HG02870 (cell line): ENCODE results near the gene BCAS4.
"Not testable (repeated sequence)": the region's sequence is repeated elsewhere in the genome, so short reads cannot be mapped to it uniquely, and the experiment has no call there.

Experiments used
- ATAC-seq: cut with Tn5 transposase; IDR thresholded peaks from one replicate; pipeline ENCODE4 v1.9.1; 2021; ENCODE audit warnings: mild to moderate bottlenecking, moderate library complexity; ENCODE audit not compliant: unreplicated experiment

BCAS4 gene, protein sequence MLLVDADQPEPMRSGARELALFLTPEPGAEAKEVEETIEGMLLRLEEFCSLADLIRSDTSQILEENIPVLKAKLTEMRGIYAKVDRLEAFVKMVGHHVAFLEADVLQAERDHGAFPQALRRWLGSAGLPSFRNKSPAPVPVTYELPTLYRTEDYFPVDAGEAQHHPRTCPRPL

DNA sequence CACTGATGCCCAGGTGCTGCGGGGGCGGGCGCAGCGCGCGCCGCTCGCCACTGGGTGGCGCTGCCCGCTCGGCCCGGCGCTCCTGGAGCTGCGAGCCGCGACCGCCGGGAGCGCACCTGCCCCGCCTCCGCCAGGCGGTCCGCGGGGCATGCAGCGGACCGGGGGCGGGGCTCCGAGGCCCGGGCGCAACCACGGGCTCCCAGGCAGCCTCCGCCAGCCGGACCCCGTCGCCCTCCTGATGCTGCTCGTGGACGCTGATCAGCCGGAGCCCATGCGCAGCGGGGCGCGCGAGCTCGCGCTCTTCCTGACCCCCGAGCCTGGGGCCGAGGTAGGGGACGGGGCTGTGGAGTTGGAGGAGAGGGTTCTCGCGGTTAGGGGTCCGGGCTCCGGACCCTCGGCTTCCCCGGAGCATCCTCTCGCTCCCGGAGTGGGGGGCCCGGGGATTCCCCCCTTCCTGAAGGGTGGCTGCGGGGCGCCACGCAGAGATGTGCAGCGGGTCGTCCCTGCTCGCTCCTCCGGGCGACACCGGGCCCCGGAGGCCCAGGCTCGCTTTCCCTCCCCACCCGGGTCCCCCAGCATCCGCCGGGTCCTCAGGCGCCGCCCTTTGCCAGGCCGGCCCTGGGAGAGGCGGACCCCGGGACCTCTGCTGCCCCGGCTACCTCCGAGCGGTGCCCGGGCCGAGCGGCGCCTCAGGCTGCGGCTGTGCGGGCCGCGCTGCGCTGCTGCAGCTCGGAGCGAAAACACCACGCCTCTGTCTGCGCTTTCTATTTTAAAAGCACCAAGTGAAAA is at the start of gene BCAS4:
BCAS4 (plus strand) TSS at position 216 of the 789 bp plus-strand sequence; CDS start at position 239, 23 bp downstream.
- peak; percentile 43 for ATAC-seq

DNA sequence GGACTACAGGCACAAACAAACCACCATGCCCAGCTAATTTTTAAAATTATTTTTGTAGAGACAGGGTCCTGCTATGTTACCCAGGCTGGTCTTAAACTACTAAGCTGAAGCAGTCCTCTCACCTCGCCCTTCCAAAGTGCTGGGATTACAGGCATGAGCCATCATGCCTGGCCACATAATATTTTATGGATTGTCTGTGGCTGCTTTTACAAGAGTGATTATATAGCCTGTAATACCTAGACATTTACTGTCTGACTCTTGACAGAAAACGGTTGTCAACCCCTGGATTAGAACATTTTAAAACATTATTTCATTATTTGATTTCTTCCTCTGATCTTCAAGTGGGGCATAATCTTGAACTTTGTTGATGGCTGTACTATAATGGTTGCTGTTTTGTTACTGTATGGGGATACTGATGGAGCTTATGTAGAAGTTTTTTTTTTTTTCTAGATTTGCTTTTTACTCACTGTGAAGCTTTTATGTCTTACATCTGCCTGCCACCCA is 49.2 kb upstream of the BCAS4 start:
- ATAC-seq = no peak

DNA sequence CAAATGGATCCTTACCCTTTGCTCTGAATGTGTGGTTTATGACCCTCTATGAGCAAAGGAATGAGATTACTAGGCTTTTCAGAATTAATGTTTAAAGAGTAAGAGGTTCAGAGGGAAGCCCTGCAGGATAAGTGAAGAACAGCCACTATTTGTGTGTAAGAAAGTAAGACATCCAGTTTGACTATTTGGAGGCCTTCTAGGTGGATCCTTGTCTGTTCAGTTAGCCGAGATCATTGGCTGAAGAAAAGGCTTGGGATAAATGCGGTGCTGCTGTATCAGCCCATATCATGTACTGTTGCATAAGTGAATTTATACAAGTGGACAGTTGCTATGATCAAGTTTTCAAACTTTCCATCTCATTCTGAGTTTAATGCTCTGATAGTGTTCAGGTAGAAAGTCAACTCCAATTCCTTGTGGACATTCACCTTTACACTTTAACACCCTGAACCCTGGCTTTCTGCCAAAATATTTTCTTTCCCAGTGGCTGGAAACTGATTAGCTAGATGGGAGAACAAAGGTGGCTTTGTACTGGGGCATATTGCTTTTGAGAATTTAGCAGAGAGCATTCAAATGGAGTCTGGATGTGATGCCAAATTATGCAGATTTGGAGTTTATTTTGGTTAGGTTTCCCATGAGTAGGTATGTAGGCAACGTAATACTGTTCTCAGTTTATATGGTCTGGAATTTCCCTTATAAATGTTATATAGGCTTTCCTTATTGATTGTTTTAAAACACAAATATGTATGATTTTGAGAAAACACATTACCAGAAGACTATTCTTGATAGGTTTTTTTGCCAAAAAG is 48.5 kb upstream of the BCAS4 start:
- no peak for ATAC-seq

DNA sequence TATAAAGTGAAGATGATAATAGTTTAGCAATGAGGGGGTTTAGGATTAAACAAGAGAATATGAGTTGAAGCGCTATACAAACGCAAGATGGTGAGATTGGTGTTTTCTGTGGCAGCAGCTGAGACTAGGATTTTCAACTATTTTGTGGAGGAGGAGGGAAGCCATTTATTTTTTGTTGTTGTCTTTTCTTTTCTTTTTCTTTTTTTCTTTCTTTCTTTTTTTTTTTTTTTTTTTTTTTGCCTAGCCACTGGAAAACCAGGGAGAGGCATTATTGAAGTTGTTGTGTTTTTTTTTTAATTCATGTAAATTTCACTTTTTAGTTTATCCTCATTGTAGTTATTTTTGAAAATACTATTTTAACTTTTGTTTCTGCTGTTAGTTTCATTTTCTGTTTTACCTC is 47.6 kb upstream of the BCAS4 start:
- ATAC-seq = no peak

DNA sequence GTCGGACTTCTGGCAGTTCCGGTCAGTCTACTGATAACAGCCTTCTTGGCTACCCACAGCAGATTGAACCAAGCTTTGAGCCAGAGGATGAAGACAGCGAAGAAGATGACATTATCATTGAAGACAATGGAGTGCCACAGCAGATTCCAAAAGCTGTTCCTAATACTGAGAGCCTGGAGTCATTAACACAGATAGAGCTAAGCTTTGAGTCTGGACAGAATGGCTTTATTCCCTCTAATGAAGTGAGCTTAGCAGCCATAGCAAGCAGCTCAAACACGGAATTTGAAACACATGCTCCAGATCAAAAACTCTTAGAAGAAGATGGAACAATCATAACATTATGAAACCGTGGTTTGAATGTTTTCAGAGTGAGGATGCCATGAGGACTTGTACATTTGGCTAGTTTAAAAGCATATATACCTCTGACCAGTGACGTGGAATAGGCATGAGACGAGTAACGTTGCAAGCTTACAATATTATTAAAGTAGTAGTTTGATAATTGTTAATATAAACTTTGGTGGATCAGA is 44.7 kb upstream of the BCAS4 start:
- ATAC-seq = no peak

DNA sequence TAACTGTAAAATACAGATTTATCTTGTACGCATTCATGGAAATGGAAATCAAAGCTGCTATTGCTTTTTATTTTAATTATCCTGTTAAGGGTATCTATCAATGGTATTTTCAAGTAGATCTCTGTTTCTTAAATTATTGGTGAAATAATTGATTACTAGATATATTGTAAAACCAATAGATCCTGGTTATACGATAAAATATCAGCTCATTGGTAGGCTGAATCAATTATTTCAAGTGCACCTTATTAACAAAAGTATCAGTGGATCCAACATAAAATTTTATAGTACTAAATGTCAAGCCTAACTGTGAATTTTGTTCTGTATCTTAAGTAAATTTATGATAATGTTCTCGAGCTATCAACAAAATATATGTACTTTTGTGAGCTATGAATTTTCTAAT is 41.7 kb upstream of the BCAS4 start:
- ATAC-seq = no peak

DNA sequence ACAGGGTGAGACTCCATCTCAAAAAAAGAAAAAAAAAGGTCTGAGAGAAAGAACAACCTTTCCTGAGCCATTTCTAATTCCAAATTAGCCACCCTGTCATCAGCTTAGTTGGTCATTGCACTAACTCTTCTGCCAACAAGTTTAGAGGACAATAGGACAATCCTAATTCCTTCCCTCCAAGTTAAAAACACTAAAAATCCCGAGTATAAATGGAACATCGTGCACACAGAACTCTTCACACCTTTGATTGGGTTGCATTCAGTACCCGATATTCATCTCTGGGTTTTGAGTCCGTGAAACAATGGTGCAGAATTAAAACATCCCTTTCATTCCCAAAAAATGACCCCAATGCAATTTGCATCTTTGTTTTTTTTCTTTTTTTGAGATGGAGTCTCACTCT is 40.4 kb upstream of the BCAS4 start:
- ATAC-seq = no peak

DNA sequence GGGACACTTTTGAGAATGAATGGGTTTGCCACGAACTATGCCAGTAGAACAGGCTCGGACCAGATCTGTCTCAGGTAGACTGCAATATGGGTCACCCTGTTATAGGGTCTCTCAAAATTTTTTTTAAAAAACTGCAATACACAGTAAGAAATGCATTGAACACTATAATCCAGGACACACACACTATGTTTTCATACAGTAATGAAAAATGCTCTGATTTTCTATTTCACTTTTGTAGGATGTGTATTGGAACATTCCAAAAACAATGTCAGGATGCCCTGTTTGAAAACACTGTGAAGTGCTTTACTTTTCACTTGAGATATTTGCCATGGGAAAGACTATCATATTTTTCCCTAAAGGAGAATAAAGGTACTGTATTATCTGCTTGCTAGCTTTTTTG is 38.4 kb upstream of the BCAS4 start:
- ATAC-seq = no peak

DNA sequence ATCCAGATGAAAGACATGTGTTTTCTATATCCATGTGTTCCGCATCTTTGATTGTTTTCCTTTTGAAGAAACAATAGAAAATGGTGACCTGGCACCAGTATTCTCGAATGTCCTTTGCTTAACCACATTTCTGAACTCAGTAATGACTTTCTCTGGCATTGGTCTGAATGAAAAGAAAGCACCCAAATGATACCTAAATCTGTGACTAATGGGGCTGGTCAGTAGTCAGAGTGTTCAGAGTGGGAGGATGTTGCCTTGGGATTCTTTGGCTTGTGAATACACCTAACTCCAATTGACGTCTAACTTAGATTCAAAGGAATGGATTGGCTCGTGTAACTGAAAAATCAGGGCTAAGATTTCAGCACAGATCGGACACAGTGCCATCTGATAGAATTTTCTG is 36.4 kb upstream of the BCAS4 start:
- ATAC-seq = no peak

DNA sequence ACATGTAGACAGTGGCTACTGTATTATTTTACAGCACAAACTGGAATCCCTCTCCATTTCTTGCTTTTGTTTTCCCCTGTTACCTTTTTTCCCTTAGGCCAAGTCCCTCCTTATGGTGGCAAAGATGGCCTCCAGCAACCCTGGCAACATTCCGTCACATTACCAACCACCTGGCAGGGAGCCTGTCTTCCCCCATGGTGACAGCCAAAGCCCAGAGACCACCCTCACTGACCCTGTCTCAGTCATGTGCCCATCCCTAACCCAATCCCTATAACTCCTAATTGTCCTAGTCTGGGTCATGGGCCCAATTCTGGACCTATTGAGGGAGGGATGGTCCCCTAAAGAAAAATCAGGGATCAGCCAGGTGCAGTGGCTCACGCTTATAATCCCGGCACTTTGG is 35.9 kb upstream of the BCAS4 start:
- no peak for ATAC-seq

DNA sequence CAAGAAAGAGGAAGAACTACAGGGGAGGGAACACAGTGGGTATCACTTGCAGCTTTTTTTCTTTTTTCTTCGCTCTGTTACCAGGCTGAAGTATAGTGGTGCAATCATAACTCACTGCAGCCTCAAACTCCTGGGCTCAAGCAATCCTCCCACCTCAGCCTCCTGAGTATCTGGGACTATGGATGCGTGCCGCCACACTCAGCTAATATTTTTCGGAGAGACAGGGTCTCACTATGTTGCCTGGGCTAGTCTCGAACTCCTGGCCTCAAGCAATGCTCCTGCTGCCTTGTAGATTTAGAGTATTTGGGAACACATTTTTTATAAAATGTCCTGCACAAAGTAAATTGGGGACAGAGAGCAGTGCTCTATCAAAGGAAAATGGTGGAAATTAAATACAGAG is 35.2 kb upstream of the BCAS4 start:
- ATAC-seq = no peak

DNA sequence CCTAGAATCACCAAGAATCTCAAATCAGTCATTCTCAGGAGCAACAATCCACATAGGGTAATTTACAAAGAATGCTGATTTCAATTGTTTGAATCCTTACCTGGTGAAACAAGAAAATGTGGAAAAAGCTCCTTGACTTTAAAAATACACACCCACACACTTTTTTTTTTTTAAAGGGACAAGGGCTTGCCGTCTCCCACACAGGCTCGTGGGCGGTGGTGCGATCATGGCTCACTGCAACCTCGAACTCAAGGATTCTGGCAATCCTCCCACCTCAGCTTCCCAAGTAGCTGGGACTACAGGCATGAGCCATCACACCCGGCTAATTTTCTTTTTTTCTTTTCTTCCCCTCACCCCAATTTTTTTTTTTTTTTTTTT is 32.8 kb upstream of the BCAS4 start:
- no peak for ATAC-seq

DNA sequence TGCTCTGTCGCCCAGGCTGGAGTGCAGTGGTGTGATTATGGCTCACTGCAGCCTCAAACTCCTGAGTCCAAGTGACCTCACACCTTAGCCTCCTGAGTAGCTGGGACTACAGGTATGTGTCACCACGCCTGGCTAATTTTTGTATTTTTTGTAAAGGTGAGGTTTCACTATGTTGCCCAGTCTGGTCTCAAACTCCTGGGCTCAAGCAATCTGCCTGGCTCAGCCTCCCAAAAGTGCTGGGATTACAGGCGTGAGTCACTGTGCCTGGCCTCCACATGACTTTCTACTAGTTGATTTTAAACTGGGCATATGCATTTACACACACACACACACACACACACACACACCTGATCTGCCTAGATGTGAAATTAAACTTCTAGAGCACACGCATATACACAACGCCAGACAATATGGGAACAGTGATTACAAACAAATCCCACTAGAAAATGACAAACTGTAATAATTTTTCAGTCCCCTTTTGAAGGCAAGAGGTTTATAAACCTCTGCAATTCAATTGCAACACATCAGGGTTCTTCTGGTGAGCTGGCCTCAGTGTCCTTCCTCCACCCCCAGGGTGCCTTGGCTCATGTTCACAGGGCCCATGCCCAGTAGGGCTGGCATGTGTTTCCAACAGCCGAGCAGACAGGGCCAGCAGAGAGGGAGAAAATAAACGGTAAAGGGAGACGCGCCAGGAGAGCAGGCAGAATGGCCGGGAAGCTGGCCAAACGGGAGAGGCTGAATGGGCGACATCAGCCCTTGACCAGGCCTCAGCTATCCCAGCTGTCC is 32.2 kb upstream of the BCAS4 start:
- no peak for ATAC-seq

DNA sequence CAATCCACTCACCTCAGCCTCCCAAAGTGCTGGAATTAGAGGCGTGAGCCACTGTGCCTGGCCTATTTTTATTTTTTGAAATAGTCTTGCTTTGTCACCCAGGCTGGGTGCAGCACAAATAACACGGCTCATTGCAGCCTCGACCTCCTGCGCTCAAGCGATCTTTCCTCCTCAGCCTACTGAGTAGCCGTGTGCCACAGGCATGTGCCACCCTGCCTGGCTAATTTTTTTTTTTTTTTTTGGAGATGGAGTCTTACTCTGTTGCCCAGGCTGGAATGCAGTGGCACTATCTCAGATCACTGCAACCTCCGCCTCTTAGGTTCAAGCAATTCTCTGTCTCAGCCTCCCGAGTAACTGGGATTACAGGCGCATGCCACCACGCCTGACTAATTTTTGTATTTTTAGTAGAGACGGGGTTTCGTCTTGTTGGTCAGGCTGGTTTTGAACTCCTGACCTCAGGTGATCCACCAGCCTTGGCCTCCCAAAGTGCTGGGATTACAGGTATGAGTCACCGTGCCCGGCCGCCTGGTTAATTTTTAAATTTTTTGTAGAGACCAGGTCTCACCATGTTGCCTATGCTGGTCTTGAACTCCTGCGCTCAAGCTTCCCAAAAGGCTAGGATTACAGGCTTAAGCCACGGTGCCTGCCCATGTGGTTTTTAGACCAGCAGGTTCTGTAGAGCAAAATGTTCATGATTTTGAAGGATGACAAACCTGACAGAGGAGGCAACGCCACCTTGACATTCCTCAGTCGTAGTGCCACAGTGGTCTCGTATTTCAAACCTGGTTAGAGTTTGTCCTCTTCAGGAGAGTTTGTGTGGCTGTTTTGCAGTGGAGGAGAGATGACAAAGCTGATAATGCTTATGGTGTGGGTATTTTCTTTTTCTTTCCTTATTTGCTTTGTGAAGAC is 31.1 kb upstream of the BCAS4 start:
- ATAC-seq = not testable (repeated sequence)

DNA sequence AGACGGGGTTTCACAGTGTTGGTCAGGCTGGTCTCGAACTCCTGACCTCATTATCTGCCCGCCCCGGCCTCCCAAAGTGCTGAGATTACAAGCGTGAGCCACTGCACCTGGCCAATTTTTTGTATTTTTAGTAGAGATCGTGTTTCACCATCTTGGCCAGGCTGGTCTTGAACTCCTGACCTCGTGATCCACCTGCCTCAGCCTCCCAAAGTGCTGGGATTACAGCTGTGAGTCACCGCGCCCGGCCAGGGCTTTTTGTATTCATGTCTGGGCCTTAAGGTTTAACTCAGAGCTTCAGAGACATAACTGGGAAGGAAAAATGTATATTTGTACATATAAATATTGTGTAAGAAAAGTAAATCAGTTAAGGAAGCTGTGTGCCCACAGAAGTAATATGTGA is 29.6 kb upstream of the BCAS4 start:
- not testable (repeated sequence) for ATAC-seq

DNA sequence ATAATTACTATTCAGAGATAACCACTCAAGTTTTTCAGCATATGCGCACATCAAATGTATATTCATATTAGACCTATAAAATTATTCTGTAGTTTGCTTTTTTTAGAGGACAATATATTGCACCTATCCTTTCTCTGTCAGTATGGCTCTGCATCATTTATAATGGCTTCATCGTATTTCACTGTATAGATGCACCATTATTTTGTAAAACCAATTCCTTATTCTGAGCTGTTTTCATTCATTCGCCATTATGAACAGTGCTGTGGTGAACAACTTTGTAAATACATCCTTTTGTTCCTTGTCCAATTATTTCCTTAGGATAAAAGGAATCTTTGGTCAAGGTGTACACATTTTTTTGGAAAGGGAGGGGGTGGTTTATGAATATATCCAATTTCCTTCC is 29.2 kb upstream of the BCAS4 start:
- no peak for ATAC-seq

DNA sequence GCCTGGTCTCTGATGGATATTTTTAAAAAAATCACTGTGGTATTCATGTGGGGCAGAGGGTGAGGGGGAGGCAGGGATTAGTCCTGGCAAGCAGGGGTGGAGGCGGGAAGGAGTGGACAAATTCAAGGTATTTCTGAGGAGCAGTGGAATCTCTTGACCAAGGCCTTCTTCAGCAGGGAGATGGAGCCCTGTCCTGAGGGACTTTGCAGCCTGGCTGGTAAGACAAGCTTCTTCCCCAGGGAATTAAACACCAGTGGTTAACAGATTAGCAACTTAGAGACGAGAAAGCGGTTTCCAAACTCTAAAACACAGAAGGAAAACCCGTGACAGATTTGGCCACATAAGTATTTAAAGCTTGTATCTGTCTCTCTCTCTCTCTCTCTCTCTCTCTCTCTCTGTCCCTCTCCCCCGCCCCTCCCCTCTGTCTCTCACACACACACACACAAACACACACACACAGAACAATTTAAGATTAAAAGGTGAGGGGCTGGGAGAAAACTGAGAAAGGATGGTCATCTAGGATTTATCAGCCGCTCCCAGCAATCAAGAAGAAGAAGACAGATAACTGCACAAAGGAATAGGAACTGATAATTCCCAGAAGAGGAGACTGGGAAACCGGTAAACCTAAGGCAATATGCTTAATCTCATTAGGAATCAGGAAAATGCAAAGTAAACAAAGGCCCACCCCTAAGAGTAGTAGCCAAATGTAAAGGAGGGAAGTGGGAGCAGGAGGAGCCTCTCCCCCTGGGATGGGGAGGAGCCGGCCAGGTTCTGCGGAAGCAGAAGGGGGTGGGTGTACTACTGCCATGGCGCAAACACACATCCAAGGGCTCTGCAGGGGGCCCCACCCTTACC is 27.7 kb upstream of the BCAS4 start:
- not testable (repeated sequence) for ATAC-seq

DNA sequence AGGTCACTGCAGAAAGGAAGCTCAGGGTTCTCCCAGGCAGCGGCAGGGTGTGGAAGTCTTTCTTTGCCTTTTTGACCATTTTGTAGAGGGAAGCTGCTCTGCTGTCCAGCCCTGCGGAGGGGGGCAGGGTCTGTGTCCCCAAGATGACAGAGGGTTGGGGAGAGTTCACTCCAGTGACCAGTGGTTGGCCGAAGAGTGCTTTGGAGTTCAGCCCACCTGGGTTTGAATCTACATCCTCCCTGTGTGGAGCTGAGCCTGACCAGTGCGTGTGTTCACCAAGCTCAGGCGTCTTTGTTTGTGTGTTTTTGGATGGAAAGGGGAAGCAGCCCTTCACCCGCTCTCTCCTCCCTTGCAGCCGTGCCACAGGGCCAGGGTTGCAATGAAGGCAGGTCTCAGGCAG is 25.9 kb upstream of the BCAS4 start:
- ATAC-seq = not testable (repeated sequence)
